ENCODE measurements around the gene THY1. TPM values are rescaled to one million over a fixed set of nuclear protein-coding genes. Genes with fewer than 3 reads are reported as not detected.
"Not testable (repeated sequence)": the region's sequence is repeated elsewhere in the genome, so short reads cannot be mapped to it uniquely, and the experiment has no call there.

THY1 gene
- total RNA-seq (2014; rRNA removed; shearing (Covaris generic)), result 191 and 193 TPM in 2 replicates

GRCh38 chr11:119422809-119423508, at the start of gene THY1:
Gene THY1, minus strand, starts transcription at chr11:119423172. Its CDS starts 2,267 bp downstream, at chr11:119420905.
- DNase-seq (ENCODE audit: low spot score), result no peak

GRCh38 chr11:119472186-119472855, 49.3 kb upstream of the THY1 start:
- no peak for DNase-seq (ENCODE audit: low spot score)

DNA sequence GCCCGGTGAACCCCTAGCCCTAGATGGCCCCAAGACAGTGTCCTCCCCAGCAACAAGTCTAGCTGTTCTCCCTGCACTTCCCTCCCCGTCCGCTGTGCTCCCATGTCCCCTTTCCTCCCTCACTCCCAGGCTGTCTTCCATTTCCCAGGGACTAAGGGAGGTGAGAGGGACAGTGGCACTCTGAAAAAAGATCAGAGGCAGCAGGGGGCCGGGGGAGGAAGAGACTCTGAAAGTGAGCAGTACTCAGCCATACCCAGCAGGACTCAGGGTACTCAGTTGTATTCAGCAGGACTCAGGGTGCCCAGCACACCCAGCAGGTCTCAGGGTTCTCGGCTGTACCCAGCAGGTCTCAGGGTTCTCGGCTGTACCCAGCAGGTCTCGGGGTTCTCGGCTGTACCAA, 48.4 kb upstream of the THY1 start:
- no peak for DNase-seq (ENCODE audit: low spot score)

DNA sequence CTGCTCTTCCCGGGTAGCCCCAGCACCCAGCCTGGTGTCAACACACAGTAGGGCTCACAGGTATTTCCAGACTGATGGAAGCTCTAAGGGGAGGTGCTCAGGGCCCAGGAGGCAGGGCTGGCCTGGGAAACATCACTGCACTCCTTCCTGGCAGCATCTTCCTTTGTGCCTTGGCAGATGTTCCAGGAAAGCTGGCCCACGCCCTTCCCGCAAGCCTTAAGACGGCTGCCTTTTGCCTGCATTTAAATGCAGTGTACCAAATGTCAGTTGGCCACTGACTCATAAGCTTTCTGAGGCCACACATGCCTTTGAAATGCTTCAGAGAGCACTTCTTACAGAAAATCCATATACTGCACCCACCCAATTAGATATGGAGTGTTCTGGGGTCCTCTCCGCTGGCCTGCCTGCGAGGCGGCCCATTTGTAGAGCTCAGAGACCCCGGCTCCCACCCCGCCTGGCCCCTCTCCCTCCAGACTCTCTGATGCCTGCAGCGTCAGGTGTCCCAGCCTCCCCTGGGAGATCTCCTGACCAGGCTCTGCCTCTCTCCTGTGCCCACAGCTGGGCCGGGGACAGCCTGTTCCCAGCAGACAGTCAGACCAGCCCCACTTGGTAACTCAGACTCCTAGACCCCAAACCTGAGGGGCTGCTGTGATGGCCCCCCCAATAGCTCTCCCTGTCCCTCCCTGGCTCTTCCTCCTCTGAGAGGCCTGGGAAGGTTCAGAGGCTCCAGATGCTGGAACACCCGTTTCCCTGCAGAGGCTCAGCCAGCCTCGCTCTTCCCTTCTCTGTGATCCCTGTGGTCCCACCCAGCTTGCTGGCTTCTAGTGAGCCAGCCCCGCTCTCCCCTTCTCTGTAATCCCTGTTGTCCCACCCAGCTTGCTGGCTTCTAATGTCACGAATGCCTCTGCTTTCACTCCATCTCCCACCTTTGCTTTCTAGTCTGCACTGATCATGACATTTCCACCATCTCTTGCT, 47.6 kb upstream of the THY1 start:
- peak; percentile 77 for DNase-seq (ENCODE audit: low spot score)

DNA sequence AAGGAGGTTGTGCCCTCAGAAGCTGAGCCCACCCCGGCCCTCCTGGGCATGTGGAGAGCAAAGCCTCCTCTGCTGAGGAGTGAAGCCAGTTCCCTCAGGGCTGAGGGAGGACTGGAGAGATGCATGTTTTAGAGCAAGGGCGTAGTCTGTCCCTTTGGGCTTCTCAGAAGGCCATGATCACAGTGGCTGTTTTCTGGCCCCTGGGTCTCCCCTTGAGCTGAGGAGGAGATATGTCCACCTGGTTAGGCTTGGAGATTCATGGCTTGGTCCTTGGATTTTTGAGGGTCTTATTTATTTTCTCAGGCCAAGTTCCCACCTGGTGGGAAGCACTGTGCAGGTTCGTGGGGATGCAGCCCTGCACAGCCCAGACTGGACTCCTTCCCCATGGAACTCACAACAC, 46.5 kb upstream of the THY1 start:
- DNase-seq (ENCODE audit: low spot score), result no peak

DNA sequence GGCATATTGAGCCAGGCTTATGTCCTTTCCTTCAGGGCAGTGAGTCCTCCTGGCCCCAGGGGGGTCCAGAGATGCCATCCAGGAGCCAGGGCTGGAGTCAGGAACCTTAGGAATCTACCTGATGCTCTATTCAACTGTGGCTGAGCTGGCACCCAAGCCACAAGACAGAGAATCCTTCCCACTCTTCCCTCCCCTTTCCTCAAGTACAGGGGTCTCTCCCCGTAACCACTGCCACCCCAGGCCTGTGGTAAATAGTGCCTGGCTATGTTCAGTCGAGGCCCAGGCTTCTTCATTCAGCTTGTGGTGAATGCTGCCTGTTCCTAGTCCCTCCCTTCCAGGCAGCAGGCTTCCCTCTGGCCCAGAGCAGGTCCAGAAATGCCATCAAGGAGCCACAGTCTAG, 45.5 kb upstream of the THY1 start:
- no peak for DNase-seq (ENCODE audit: low spot score)

GRCh38 chr11:119461229-119461963, 38.4 kb upstream of the THY1 start:
- no peak for DNase-seq (ENCODE audit: low spot score)

- peak; percentile 76 for DNase-seq (ENCODE audit: low spot score)
These were observed 37.6 kb upstream of the THY1 start for GRCh38 chr11:119460582-119460981.

DNA sequence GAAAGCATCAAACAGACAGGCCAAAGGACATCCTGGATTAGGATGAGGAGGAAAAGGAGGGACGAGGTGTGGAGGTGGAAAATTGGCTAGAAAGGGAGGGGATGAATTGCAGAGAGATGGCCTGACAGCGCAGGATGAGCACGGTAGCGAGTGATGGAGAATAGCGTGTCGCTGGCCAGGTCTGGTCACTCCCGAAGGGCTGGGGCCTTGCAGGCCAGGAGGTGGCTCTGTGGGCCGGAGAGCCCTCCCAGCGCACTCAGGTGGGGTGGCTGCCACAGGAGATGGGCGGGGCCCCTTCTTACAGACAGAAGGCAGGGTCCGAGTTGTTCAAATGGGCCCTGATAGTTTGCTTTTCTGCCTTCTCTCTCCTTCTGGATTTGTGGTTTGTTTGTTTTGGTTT, 37.1 kb upstream of the THY1 start:
- no peak for DNase-seq (ENCODE audit: low spot score)

DNA sequence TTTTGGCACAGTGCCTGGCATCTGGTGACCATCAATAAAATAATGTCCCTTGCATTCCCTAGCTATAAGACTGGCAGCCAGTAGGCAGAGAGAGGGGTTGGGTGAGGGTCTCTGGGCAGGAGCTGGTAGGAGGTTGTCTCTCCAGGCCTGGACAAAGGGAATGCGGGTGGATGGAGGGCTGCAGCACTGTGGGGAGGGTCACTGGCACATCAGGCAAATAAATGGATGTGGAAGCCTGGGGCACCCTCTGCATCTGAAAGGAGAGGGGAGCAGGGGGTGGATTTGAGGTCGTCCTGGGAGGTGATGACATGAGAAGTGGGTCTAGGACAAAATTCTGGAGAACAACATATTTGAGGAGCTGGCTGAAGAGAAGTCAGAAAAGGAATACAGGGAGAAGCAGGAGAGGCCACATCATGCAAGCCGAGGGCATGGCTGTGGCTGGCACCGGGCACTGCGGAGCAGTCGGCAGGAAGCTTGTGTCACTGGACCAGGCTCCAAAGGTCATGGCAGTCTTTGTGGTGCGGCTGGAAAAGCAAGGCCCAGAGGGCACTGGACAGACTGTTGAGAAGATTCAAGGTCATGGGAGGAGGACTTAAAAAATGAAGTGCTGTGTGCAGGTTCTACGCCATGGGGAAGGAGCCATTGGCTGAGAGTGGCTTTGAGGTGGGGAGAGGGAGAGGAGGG, 36.5 kb upstream of the THY1 start:
- DNase-seq (ENCODE audit: low spot score), result no peak

- not testable (repeated sequence) for DNase-seq (ENCODE audit: low spot score)
These were observed 32.7 kb upstream of the THY1 start for GRCh38 chr11:119455708-119456107.

DNA sequence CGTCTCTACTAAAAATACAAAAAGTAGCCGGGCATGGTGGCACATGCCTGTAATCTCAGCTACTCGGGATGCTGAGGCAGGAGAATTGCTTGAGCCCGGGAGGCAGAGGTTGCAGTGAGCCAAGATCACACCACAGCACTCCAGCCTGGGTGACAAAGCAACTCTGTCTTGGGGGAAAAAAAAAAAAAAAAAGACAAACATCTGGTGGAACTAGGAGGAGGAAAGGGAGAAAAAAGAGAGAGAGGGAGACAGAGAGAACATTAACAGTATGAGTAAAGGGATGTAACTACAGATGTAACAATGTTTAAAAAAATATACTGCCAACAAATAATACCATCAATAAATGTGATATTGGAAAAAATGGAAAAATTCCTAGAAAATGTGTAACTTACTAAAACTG, 32.3 kb upstream of the THY1 start:
- not testable (repeated sequence) for DNase-seq (ENCODE audit: low spot score)

DNA sequence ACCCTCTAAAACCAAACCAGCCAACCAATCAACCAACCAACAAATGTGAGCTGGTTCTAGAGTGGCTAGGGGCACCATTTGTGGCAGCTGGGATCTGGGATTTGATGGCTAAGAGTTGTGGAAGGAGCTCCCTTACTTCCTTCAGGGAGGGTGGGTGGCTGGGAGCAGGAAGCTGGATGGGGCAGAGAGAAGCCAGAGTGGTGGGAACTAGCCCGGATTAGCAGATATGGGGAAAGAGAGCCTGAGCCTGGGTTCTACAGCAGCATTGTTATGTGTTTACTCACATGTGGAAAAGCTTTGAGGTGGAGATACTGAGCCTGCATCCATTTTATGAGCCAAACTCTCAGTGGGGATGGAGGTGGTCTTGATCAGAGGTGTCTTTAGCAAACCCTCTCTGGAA, 30.9 kb upstream of the THY1 start:
- DNase-seq (ENCODE audit: low spot score), result no peak

DNA sequence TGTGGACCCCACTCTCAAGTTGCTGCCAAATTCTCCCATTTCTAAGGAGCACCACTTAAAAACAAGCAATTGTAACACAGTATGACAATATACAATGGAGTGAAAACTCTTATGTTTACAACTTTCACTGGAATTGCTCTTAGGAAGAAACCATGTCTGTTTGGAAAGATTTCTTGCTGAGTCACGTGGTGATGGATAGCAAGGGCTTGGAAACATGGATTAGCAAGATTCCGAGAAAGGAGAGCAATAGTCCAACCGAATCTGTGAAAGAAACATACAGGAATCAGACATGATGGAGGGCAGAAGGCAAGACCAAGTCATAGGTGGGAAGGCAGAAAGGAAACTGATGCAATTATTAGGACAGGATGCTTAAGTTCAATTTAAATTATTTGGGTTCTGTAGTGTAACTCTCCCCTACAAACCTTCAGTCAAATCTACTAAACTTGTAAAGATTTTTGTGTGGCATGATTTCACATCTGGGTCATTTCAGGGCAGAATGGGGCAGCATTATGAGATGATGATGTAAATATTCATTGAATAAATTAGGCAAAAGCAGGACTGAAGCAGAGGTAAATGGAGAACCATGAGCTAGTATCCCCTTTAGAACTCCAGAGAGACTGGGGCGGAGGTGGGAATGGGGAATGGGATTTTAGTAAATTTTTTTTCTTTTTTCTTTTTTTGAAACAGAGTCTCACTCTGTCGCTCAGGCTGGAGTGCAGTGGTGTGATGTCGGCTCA, 27.8 kb upstream of the THY1 start:
- no peak for DNase-seq (ENCODE audit: low spot score)

DNA sequence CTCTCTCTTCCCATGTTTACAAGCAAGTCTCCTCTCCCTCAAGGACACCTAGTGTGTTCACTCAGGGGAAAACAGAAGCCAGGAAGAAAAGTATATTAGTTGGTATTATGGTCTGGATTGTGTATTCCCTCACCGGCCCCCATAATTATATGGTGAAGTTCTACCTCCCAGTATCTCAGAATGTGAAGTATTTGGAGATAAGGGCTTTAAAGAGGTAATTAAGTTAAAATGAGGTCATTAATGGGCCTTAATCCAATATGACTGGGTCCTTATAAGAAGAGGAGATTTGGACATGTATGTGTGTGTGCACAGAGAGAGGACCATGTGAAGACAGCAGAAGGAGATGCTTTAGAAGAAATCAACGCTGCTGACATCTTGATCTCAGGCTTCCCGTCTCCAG, 26.5 kb upstream of the THY1 start:
- DNase-seq (ENCODE audit: low spot score), result no peak

DNA sequence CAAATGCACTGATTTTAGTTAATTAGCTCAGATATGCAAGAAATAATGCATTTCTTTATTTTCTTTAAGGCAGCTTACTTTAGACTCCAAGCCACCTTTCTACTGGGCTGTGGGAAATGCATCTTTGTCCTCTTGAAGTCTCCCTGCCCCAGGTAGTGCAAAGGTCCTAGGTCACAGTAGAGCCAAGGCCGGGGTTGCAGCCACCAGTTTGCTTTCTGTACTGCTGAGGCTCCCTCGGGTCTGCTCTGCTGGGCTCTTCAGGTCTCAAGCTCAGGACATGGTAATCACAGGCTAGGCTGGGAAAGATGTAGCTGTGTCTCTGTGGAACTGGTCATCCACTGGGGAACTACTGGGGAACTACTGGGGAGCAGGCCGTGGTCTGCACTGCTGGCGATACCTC, 25.4 kb upstream of the THY1 start:
- DNase-seq (ENCODE audit: low spot score), result no peak

GRCh38 chr11:119447664-119448242, 24.8 kb upstream of the THY1 start:
- DNase-seq (ENCODE audit: low spot score), result no peak

- no peak for DNase-seq (ENCODE audit: low spot score)
These were observed 24.1 kb upstream of the THY1 start for GRCh38 chr11:119446871-119447663.

DNA sequence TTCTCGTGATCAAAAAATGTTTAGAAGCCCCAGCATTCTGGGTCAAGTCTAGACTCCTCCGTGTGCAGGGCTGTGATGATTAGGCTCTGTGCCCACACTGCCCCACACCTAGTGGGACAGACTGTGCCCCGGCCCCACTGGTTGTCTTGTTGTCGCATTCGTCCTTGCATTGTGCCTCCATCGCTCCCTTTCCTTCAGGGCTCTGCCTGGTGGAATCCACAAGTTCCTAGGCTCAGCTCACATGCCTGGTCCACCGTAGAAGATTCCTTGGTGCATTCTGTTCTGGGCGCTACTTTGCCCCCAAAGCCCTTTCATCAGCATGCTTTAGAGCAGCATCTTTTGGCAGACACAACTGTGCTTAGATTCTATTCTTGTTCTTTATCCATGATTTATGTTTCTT, 23.5 kb upstream of the THY1 start:
- no peak for DNase-seq (ENCODE audit: low spot score)
